Adipose tissue (tissue), 3 donors: ENCODE data around the gene MYB. TPM values are rescaled to one million over a fixed set of nuclear protein-coding genes. Genes with fewer than 3 reads are reported as not detected.

Experiments used
- H3K27ac ChIP-seq: one replicate; pipeline ENCODE4 v1.5.1; 2013; ENCODE audit warnings: low read depth, low read length
- WGBS, 3 donors: extraction: QIAGEN DNeasy Blood & Tissue Kit; methylation state at CpG; one replicate each; pipeline ENCODE4 v1.1.7; 2013; 5-methylcytosine and 5-hydroxymethylcytosine counted together
- polyA plus RNA-seq, 3 donors: library from polyadenylated mRNA; stranded (reverse); fragments of 200-250 nt; gene quantifications; one replicate each; pipeline ENCODE4 v1.2.3, GENCODE V29; 2013
- donor health status: healthy with polysubstance abuse.
- donor health status: Bipolar disorder and iron deficiency.
- donor health status: healthy.

The MYB gene
- polyA plus RNA-seq, 3 donors, result 0.05 to 0.22 (median 0.06) TPM

DNA sequence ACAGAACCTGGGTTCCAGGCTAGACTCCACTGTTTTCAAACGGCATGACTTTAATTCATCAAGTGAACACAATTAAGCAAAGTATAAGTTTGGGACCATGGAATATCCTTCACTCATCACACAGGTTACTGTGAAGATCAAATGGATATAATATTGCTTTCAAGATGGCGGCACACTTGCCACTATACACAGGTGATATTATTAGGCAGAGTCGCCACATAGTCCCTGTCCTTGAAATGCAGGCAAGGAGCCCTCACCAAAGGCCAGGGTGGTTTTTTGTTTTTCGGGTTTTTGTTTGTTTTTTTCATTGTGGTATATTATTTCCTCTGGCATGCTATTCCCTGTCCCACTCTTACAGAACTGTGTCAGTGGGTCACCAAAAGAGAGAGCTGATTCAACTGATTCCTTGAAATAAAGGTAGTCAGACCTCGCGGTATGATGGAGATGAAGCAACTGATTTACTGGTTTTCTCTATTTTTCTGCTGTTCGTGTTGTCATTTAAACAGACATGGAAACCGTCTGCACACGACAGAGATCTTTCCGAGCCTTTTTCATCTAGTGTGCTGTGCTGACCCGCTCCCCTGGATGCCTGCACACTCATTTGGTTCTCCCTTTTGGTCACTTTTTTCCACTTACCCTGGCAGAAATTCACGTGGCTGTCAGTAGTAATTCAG, 29.7 kb downstream of the MYB start:
- H3K27ac ChIP-seq, result no peak overlapping the region
- 77 to 87% (median 79%) methylated on average over 12 of the region's 12 CpGs for WGBS, 3 donors

DNA sequence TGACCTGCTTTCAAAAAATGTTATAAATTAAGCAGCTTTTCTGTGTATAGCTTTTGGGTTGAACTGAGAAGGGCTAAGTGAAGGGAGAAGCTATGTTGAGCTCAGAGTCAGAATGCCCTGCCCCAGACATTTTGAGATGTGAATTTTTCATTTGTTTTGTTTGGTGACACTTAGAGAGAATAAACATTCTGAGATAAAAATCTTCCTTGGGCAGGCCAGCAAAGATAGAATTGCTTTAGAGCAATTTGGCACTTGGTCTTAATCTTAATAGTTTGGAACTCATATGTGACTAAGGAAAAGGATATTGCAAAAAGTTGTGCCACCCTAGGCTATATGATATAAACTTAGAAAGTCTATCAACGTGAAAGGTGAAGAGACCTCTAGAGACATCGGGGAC, 30.2 kb downstream of the MYB start:
- no peak overlapping the region for H3K27ac ChIP-seq
- 70 to 85% (median 74%) methylated on average over 2 of the region's 2 CpGs for WGBS, 3 donors

DNA sequence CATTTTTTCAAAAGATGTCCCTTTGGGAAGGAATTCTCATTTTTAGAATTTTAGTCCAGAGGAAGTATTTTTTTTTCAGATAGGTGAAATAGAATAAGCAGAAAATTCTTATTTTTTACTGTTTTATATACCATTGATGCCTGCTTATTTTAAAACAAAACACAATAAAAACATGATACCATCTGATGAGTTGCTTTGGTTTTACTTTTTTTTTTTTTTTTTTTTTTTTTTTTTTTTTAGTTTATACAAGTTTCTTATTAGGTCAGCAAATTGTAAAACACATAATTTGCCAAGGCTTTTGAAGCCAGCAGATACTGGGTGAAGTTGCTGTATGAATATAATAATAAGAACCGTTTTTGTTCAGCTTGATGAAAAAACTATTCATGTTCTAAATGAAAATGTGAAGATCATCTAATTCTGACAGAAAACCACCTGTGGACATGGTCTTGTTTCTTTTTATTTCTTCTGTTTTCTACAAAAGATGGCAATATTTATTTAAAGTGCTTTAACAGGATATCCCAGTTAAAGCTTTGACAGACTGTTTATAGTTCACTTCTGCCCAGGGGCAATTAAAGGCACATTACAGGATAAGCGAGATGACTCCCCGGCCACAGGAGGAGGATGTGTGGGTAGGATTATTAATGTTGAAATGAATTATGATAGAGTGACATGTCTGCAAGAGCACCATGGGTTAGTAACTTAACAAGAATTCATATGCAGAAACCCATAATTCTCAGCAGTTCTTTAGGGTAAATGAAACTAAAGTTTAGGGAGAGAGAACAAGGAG, 31.1 kb downstream of the MYB start:
- no peak overlapping the region for H3K27ac ChIP-seq
- WGBS, 3 donors, result 29 to 55% (median 34%) methylated on average over 3 of the region's 3 CpGs

DNA sequence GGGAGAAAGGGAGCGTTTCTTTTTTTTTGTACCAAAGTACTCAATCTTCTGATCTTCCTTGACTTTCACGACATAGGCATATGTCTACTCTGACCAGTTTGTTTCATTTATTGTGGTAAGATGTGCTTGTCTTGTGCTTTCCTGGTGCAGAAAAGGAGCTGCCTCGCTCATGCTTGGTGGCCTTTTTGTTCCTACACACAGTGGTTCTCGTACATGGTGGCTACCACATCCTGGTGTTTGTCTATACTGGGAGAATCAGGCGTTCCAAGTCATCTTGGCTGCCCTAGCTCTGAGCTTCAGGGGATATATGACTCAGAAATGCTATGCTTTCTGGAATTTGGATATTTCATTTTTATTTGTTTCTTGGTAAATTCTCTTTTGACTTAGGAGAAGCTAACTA, 31.8 kb downstream of the MYB start:
- 56 to 84% (median 61%) methylated on average over 5 of the region's 5 CpGs for WGBS, 3 donors

DNA sequence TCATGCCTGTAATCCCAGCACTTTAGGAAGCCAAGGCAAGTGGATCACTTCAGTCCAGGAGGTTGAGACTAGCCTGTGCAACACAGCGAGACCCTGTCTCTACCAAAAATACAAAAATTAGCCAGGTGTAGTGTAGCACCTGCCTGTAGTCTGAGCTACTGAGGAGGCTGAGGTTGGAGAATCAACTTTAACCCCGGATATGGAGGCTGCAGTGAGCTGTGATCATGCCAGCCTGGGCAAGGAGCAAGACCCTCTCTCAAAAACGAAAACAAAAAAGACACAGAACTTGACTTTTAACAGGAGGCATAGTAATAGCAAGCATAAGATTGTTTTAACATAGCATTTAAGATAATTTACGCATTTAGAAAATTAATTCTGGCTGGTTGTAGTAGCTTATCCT, 32.5 kb downstream of the MYB start:
- no peak overlapping the region for H3K27ac ChIP-seq
- whole genome bisulfite sequencing, 3 donors, result 68 to 72% (median 71%) methylated on average over 4 of the region's 4 CpGs

More for the DNA sequence above, 31.8 kb downstream of the MYB start:
- no peak overlapping the region for H3K27ac ChIP-seq

DNA sequence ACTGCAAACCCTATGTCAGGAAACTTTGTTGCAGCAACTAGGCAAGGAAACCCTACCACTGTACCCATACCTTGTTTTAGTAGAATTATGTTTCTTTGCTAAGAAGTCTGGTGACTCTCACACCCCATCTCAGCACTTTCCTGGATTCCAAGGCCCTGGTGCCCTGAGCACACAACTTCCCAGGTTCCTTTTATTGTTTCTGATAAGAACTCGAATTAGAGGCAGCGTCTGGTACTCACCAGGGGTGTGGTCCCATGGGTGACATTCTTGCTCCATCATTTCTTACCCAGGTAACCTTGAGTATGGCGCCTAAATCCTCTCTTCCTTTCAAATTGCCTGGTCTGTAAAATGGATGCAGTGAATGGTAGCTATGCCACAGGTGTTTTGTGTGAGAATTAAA, 34.1 kb downstream of the MYB start:
- no peak overlapping the region for H3K27ac ChIP-seq
- WGBS, 3 donors, result 74 to 77% (median 76%) methylated on average over 3 of the region's 3 CpGs

DNA sequence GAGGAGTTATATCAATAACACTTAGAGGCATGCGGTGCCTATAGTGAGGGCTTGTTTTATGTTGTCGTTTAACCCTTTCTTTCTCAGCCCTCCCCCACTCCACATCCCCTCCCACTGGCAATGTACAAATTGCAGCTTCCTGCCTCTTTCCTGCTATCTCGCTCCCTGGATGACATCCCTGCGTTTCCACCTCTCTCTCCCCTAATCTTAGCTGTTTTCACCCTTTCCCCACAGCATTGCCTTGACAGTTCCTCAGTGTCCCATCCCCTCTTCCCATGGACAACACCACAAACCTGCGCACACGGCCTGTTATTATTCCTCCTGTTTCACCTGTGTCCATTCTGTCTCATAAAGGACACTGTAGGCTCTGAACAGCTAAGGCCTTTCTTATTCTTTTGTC, 34.5 kb downstream of the MYB start:
- 68 to 76% (median 70%) methylated on average over 6 of the region's 6 CpGs for WGBS, 3 donors
- no peak overlapping the region for H3K27ac ChIP-seq

DNA sequence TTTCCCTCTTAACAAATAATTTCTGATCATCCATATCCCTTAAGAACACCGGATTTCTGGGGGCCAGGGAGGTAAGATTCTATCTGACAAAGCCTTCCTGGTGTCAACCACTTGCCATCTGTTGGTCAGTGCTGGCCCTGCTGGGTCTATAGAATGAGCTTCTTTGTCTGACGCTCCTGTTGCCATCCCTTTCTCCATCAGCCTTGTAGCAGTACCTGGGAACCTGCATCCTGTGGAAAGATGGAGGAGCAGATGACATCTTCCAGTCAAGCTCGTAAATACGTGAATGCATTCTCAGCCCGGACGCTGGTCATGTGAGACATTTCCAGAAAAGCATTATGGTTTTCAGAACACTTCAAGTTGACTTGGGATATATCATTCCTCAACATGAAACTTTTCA, 36.6 kb downstream of the MYB start:
- H3K27ac ChIP-seq, result no peak overlapping the region
- 86 to 96% (median 93%) methylated on average over 6 of the region's 6 CpGs for WGBS, 3 donors

DNA sequence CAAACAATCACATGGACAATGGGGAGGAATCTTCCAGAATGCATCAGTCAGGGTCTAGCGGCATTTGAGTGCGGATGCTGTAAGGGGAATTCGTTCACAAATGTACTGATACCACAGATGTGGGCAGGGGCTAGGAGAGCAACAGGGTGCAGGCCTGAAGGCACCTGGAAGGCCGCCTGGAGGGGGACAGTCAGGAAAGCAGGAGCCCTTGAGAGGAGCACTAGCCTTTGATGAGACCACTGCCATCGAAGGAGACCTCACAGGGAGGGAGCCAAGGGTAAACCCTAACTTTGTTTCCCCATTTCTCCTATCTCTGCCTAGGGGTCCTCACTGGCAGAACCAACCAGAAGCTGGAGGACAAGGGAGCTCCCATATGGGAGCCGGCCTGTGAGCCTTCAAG, 38.2 kb downstream of the MYB start:
- H3K27ac ChIP-seq, result no peak overlapping the region
- WGBS, 3 donors, result 93 to 96% (median 94%) methylated on average over 6 of the region's 6 CpGs

DNA sequence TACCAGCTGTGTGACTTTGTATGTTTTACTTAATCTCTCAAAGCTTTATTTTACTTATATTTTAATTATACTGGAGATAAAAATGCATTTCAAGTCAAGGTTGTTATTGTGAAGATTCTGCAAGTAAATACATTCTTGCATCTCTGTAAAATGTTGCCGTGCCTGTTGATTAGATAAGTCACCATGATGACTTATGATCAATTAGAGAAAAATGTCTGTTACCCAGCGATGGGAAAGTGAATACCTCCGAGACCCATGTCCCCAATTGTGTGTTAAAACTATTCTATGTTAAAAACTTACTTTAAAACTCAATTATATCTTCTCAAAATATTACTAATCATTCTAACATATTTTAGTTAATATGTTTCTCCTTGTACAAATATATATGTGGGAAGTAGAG, 39.9 kb downstream of the MYB start:
- no peak overlapping the region for H3K27ac ChIP-seq
- 88 to 90% (median 89%) methylated on average over 3 of the region's 3 CpGs for WGBS, 3 donors

DNA sequence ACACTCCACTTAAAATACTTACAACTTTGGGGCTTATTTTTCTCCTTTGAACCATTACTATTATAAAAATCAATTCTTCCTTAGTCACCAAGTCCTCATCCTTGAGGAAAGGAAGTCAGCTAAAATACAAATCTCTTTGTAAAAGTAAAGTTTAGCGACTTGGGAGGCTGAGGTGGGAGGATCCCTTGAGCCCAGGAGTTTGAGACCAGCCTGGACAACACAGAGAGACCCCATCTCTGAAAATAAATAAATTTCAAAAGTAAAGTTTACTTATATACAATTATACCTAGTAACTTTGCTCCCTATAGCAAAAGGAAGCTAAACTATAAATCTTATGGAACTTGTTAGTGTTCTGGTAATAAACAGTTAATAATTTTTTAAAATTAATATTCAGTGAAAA, 40.4 kb downstream of the MYB start:
- no peak overlapping the region for H3K27ac ChIP-seq
- WGBS, 3 donors, result 85 to 96% (median 91%) methylated on average over 1 of the region's 1 CpG

DNA sequence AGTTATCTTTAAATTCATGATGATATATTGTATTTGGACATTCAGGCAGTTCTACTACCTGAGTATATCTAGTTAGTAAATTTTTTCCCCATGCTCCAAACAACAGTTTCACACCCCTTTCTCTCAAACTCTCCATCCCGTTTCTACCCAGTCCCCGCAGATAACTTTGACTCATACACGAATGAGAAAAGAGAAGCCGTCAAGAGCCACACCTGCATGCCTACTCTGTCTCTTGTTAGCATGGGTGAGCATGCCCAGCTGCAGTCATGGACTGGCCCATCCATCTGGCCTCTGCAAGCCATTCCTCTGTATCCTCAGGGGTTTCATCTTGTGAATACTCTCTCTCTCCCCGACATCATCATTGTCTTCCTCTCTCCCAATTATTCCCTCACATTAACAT, 41.5 kb downstream of the MYB start:
- 89 to 92% (median 91%) methylated on average over 5 of the region's 5 CpGs for WGBS, 3 donors
- no peak overlapping the region for H3K27ac ChIP-seq

DNA sequence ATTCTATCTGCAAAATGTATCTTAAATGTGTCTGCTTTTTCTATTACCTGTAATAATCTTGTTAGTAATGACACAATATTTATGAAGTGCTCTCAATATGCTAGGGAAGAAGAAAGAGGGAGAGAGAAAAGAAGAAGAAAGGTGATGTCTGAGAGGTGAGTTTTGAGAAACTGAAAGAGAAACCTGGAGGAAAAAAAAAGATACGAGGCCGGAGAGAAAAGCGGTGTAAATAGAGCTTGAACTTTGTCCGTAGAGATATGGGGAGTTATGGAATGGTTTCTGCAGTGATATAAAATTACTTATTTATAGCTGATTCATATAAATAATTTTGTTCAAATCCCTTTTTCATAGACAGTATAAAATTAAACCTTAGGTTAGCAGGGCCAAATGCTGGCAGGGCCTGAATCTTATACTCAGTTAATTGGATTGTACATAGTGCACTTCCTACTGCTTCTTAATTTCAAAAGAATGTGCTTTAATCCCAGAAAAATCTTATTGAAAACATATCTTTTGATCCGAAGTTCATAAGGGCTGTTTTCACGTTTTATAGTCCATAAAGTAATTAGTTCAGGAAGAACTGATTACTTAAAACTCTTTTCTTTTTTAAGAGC, 43.0 kb downstream of the MYB start:
- 59 to 73% (median 71%) methylated on average over 6 of the region's 6 CpGs for WGBS, 3 donors
- no peak overlapping the region for H3K27ac ChIP-seq

DNA sequence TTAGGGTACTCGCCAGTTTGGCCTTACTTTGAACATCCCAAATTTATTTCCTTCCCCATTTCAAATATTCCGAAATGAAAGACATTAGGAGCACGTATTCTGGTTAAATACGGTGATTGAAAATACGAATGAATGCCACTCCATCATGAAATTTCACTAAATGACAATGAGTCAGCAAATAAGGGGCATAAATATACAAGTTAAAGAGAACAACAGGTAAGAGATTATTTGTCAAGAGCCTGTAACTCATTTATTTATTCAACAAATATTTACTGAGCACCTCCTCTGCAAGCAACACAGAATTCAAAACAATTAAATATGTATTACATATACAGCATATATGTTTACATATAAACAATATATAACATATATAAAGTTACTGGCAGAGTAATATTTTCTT, 44.8 kb downstream of the MYB start:
- 80 to 92% (median 85%) methylated on average over 5 of the region's 5 CpGs for WGBS, 3 donors
- no peak overlapping the region for H3K27ac ChIP-seq

DNA sequence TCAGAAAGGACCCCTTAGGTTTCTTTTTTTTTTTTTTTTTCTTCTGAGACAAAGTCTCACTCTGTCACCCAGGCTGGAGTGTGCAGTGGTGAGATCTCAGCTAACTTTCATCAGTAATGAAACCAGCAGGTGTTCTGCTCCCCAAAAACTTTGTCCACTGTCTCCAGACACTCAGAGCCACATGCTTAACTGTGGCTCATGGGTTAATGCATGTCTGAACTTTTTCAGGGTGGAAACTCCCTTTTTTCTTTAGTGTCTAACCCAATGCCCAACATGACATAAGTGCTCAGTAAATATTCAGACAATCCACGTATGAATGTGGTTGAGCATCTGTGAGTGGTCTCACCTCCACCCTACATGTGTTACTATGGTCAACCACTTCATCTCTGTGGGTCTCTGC, 45.4 kb downstream of the MYB start:
- WGBS, 3 donors, result 64 to 85% (median 79%) methylated on average over 1 of the region's 1 CpG
- H3K27ac ChIP-seq, result no peak overlapping the region

DNA sequence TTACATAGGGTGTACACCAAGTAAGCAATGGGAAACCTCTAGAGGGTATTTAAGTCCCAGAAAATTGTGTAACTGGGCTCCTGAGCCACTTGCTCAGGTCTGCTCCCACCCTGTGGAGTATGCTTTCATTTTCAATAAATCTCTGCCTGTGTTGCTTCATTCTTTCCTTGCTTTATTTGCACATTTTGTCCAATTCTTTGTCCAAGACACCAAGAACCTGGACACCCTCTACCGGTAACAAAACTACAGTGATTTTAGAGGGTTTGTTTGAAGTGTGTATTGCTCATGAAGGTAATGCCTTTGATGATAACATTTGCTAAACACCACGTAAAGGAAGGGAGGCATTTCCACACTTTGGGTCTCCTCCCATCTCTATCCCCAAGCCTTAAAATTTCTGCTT, 46.2 kb downstream of the MYB start:
- no peak overlapping the region for H3K27ac ChIP-seq
- WGBS, 3 donors, result 80 to 90% (median 81%) methylated on average over 2 of the region's 2 CpGs

DNA sequence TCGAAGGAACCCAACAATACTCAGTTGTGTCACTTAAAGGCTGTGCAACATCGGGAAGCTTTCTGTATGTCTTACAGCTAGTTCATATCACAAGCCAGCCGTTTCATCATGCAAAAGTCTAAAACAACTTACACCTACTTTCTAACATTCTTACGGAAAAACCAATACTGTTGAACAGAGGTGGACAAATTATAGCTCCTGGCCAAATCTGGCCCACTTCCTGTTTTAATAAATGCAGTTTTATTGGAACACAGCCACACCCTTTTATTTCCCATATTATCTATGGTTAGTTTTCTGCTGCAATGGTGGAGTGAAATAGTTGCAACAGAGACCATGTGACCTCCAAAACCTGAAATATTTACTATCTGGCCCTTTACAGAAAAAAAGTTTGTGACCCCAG, 46.6 kb downstream of the MYB start:
- 91 to 96% (median 91%) methylated on average over 4 of the region's 4 CpGs for WGBS, 3 donors
- no peak overlapping the region for H3K27ac ChIP-seq

DNA sequence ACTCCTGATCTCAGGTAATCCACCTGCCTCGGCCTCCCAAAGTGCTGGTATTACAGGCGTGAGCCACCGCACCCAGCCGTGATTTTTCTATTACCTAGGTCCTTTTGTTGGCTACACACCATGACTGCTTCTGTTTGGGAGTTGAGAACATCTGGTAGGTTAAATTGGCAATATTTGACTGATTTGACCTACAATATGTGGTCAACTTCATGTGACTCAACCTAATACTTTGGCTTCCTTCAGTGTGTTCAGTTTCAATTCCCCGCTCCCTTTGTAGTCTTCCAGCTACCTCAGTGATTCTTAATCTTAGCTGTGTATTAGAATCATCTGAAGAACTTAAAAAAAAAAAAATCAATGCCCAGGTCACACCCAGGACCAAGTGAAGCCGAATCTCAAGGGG, 47.4 kb downstream of the MYB start:
- H3K27ac ChIP-seq, result no peak overlapping the region
- 91 to 95% (median 94%) methylated on average over 6 of the region's 6 CpGs for WGBS, 3 donors

DNA sequence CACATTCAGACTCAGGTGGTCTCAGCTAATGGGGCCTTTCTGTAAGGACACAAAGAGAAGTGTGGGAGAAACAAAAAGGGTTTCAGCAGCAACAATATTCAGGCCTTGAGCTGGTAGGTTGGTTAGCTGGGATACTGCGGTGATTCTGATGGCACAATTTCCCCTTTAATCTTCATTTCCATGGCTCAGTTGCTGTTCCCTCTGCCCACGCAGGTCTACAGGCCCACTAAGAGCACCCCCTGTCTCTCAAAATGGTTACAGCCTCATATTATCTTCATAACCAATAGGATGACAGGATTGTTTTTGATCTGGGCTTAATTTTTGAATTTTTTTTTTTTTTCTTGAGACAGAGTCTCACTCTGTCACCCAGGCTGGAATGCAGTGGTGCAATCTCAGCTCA, 48.9 kb downstream of the MYB start:
- WGBS, 3 donors, result 56 to 87% (median 70%) methylated on average over 2 of the region's 2 CpGs
- H3K27ac ChIP-seq, result no peak overlapping the region
